MG63 (cell line): Measurements from ENCODE around the gene IL19. TPM values are rescaled to one million over a fixed set of nuclear protein-coding genes. Genes with fewer than 3 reads are reported as not detected.

ENCODE experiments used
- DNase-seq: peaks from one replicate; pipeline ENCODE4 v3.0.0-alpha.2; 2020
- H3K27me3 ChIP-seq: fragments of 250-450 bp; sonication (Bioruptor Pico); 2 replicates; pipeline ENCODE4 v1.5.1; 2020; ENCODE audit warnings: mild to moderate bottlenecking, moderate library complexity
- H3K36me3 ChIP-seq: fragments of 250-450 bp; sonication (Bioruptor Pico); 2 replicates; pipeline ENCODE4 v1.5.1; 2020; ENCODE audit warnings: mild to moderate bottlenecking, moderate library complexity
- H3K4me3 ChIP-seq: fragments of 250-450 bp; sonication (Bioruptor Pico); 2 replicates; pipeline ENCODE4 v1.5.1; 2020; ENCODE audit warnings: mild to moderate bottlenecking, moderate library complexity
- H3K9me3 ChIP-seq: fragments of 250-450 bp; sonication (Bioruptor Pico); 2 replicates; pipeline ENCODE4 v1.5.1; 2020; ENCODE audit warnings: mild to moderate bottlenecking, moderate library complexity
- total RNA-seq: library from RNA; depleted of rRNA; stranded (reverse); fragments of >200 nt; shearing (Covaris generic); gene quantifications from 2 replicates; pipeline ENCODE4 v1.2.3, GENCODE V29; 2014; ENCODE audit warnings: low replicate concordance; rRNA removed

The IL19 gene, protein sequence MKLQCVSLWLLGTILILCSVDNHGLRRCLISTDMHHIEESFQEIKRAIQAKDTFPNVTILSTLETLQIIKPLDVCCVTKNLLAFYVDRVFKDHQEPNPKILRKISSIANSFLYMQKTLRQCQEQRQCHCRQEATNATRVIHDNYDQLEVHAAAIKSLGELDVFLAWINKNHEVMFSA
- not detected in 2 replicates for total RNA-seq

GRCh38 chr1:206770531-206771337 is at the start of gene IL19:
Gene IL19, plus strand, starts transcription at chr1:206770773. Its CDS starts 65,890 bp downstream, at chr1:206836663.
- peaks cover 3% of the 10 kb centered on the region for H3K27me3 ChIP-seq
- no peak for DNase-seq
- H3K36me3 ChIP-seq = no peaks in the 10 kb centered on the region
- no peaks in the 10 kb centered on the region for H3K9me3 ChIP-seq
- H3K4me3 ChIP-seq = no peak within 1 kb of the TSS

DNA sequence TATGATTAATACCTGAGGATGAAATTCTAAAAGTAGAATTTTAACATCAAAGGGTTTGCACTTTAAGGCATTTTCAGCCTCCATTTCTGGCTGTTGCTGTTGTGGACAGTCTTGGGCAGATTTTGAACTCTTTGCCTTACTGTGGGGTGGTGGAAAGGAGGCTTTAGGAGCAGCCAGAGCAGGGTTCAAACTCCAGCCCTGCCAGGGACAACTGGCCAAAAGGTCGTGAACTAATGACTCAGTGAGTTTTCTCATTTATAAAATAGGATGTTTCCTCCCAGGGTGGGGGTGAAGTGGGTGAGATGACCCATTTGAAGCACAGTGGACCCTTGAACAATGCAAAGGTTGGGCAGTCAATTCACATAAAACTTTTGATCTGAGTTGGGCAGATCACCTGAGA is 49.1 kb upstream of the IL19 start:
- peak; percentile 27 for DNase-seq
- Histone ChIP-seq H3K9me3 (no peaks in the 10 kb centered on the region), H3K27me3 (no peaks in the 10 kb centered on the region), H3K4me3 (no peak overlapping the region), H3K36me3 (no peaks in the 10 kb centered on the region)

DNA sequence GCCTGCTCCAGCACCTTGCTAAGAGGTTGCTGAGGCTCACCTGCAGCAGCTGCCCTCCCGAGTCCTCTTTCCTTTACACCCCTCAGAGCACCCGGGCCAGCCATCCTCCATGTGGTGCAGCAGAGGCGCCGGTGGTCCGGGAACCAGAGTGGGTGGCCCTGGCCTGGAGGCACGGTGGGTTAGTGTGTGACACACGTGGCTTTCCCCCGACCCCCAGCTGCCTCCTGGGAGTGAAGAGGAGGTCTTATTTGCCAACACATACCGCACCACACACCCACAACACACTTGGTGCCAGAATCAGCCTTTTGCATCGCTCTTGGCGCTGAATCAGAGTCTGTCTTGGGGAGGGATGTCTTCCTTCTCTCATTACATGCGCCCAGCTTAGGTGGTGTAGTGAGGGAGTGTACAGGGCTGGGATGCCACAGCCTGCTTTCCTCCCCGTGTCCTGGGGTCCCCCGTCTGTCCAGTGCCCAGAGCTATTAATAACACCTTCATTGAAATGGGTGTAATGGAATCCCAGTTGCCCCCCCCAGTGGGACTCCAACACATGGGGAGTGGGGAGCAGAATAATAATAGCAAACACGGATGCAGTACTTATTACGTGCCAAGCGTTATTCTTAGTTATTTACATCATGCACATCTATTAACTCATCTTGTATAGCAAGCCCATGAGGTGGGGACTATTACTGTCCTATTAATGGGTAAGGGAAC is 47.7 kb upstream of the IL19 start:
- DNase-seq = peak; percentile 73
- Histone ChIP-seq H3K27me3 (no peaks in the 10 kb centered on the region), H3K9me3 (no peaks in the 10 kb centered on the region), H3K36me3 (no peaks in the 10 kb centered on the region), H3K4me3 (no peak overlapping the region)

GRCh38 chr1:206723462-206723804 is 47.1 kb upstream of the IL19 start:
- DNase-seq = no peak
- Histone ChIP-seq H3K9me3 (no peaks in the 10 kb centered on the region), H3K27me3 (no peaks in the 10 kb centered on the region), H3K36me3 (no peaks in the 10 kb centered on the region), H3K4me3 (no peak overlapping the region)

DNA sequence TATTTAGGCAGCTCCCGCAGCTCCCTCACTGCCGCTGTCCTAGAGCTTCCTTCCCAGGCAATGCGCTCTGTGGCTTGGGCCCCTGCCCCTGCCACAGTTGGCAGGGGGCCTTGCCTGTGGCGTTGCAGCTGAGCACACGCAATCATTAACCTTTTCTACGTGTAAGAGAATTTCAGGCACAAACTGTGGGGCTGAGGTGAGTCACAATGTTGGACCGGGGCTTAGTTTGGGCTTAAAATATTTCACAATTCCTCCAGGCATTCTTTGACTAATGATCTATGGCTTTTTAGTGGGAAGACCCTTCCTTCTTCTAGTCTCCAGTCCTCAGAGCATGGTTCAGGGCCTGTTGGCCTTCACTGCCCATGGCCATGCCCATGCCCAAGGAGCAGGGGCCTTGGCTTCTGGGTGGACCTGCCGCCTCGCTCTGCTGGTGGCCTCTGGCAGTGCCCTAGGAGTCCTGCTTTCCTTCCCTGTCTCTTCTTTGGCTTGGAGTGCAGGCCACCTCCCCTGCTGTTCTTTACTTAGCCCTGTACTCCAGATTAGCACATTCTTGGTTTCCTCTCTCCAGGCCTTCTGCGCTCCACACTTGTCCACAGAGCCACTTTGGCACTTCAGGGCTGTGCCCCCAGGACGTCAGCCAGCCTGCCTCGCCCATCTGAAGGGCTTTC is 46.6 kb upstream of the IL19 start:
- Histone ChIP-seq H3K36me3 (no peaks in the 10 kb centered on the region), H3K4me3 (no peak overlapping the region), H3K9me3 (no peaks in the 10 kb centered on the region), H3K27me3 (no peaks in the 10 kb centered on the region)
- DNase-seq = peak; percentile 90

- H3K4me3 ChIP-seq = no peak overlapping the region
- DNase-seq = peak; percentile 42
- no peaks in the 10 kb centered on the region for H3K9me3 ChIP-seq
- peaks cover 11% of the 10 kb centered on the region for H3K36me3 ChIP-seq
- H3K27me3 ChIP-seq = no peaks in the 10 kb centered on the region
Measured at GRCh38 chr1:206725109-206725963, 45.2 kb upstream of the IL19 start.

- DNase-seq = no peak
- Histone ChIP-seq H3K9me3 (no peaks in the 10 kb centered on the region), H3K36me3 (peaks cover 36% of the 10 kb centered on the region), H3K27me3 (no peaks in the 10 kb centered on the region), H3K4me3 (no peak overlapping the region)
Measured at GRCh38 chr1:206727981-206728696, 42.4 kb upstream of the IL19 start.

DNA sequence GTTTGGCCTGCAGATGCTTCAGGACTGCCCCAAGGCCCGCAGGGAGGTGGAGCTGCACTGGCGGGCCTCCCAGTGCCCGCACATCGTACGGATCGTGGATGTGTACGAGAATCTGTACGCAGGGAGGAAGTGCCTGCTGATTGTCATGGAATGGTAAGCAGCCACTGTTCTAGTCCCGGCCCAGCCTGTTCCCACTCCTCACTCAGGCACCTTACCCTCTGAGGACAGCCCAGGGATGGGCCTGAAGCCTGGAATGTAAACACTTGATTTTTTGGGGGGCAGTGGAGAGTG is 41.9 kb upstream of the IL19 start:
- no peak overlapping the region for H3K4me3 ChIP-seq

DNA sequence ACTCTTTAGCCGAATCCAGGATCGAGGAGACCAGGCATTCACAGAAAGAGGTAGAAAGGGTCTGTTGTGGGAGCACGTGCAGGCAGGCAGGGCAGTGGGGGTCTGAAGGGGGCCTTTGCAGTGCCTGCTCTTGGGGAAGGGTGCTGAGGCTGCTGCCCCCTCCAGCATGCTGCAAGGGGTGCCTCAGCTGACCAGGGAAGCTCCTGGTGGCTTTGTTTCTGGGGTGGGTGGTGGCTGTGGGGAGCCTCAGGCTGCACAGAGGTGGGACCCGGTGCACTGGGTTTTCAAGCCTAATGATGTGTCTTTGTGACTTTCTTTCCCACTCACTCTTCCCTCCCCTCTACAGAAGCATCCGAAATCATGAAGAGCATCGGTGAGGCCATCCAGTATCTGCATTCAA is 41.5 kb upstream of the IL19 start:
- peaks cover 38% of the 10 kb centered on the region for H3K36me3 ChIP-seq
- no peaks in the 10 kb centered on the region for H3K9me3 ChIP-seq
- DNase-seq = no peak
- no peak overlapping the region for H3K4me3 ChIP-seq
- no peaks in the 10 kb centered on the region for H3K27me3 ChIP-seq

More for the DNA sequence above, 41.9 kb upstream of the IL19 start:
- no peaks in the 10 kb centered on the region for H3K9me3 ChIP-seq
- H3K27me3 ChIP-seq = no peaks in the 10 kb centered on the region
- H3K36me3 ChIP-seq = peaks cover 36% of the 10 kb centered on the region
- DNase-seq = no peak

DNA sequence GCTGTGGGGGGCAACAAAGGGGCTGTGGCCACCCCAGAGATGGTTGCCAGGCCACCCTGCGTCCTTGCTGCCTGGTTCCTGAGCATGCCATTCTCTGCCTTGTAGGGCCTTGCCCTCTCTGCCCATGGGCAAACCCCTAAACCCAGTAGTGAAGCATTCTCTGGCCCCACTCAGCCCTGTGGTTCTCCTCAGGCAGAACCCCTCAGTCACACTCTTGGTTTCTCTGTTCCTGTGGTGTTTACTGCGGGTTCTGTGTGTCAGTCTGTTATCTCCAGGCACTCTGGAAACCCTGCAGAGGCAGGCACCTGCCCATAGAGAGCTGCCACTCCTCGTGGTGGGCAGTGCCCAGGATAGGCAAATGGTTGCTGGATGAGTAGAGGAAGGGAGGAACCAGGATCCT is 41.1 kb upstream of the IL19 start:
- DNase-seq = no peak
- H3K36me3 ChIP-seq = peaks cover 41% of the 10 kb centered on the region
- no peaks in the 10 kb centered on the region for H3K27me3 ChIP-seq
- no peaks in the 10 kb centered on the region for H3K9me3 ChIP-seq
- H3K4me3 ChIP-seq = no peak overlapping the region

GRCh38 chr1:206732508-206732907 is 38.1 kb upstream of the IL19 start:
- no peaks in the 10 kb centered on the region for H3K9me3 ChIP-seq
- DNase-seq = no peak
- peaks cover 56% of the 10 kb centered on the region for H3K36me3 ChIP-seq
- no peaks in the 10 kb centered on the region; the same call in 1 of the 2 replicates for H3K27me3 ChIP-seq
- no peak overlapping the region for H3K4me3 ChIP-seq

- Histone ChIP-seq H3K4me3 (no peak overlapping the region), H3K27me3 (no peaks in the 10 kb centered on the region; the same call in 1 of the 2 replicates), H3K9me3 (no peaks in the 10 kb centered on the region), H3K36me3 (peaks cover 56% of the 10 kb centered on the region)
- DNase-seq = no peak
Measured at GRCh38 chr1:206732992-206733391, 37.6 kb upstream of the IL19 start.

DNA sequence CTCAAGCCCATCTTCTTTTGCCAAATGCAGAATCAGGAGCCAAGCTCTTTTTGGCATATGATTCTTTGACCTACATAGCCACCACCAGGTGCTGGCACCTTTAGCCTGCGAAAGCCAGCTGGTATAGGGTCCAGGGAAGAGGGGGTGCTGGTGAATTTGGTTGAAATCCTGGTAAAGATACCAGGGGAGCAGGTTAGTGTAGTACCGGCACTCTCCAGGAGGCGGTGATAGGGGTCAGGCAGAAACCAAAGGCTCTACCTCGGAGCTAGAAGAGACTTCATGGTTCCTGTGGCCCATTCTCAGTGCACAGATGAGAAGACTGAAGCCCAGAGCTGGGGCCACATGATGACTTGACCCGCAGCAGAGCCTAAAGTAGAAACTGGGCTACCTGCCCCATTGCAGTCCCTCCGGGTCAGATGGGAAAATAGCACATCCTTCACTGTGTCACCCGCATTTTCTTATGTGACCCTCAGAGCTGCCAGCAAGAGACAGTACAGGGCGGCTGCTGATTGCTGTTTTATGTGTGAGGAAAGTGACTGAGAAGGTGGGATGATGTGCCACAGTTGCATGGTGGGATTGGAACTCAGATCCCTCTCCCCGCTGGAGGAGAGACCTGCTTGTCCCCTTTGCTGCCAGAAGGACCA is 36.0 kb upstream of the IL19 start:
- Histone ChIP-seq H3K36me3 (peaks cover 52% of the 10 kb centered on the region), H3K9me3 (no peaks in the 10 kb centered on the region), H3K4me3 (no peak overlapping the region), H3K27me3 (no peaks in the 10 kb centered on the region; the same call in 1 of the 2 replicates)
- DNase-seq = peak; percentile 30

DNA sequence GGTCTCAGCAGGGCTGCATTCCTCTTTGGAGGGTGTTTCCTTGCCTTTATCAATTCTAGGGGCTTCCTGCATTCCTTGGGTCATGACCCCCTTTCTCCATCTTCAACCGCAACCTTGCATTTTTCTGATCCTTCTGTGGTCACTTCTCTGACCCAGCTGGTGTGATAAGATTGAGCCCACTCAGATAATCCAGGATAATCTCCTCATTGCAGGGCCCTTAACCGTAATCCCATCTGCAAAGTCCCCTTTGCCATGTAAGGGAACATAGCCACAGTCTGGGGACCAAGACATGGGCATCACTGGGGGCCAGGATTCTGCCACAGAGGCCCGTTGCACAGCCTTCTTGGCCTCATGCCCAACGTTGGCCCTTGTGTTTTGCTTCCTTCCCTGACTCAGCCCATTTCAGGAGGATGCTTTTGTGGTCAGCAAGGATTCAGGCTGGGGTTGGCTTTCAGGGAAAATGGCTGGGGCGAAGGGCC is 35.0 kb upstream of the IL19 start:
- Histone ChIP-seq H3K9me3 (no peaks in the 10 kb centered on the region), H3K36me3 (peaks cover 44% of the 10 kb centered on the region), H3K27me3 (no peaks in the 10 kb centered on the region; the same call in 1 of the 2 replicates), H3K4me3 (no peak overlapping the region)
- no peak for DNase-seq
